GM10248 (cell line): ENCODE data around the gene FHIT.

Experiments used
- CTCF ChIA-PET: fragments of 300-600 bp; sonication (Branson Sonifier 250); formaldehyde crosslinking; extraction: SDS; loops from one replicate; lab custom pipeline; 2021; ENCODE audit warnings: antibody characterized with exemption; lab: Yijun Ruan, JAX
- POLR2A ChIA-PET: fragments of 350-650 bp; sonication (Branson Sonifier 250); formaldehyde crosslinking; extraction: SDS; loops from one replicate; lab custom pipeline; 2020; ENCODE audit warnings: antibody characterized with exemption; lab: Yijun Ruan, JAX
- DNase-seq: peaks from one replicate; pipeline ENCODE4 v3.0.0; 2012; ENCODE audit errors: extremely low spot score
- TF ChIP-seq, protein P1 (sequence below): IDR thresholded peaks from 2 replicates; pipeline ENCODE4 v1.5.1; 2012; ENCODE audit warnings: mild to moderate bottlenecking, low read depth; ENCODE audit errors: extremely low read depth, missing control alignments, control extremely low read depth

Gene FHIT

GRCh38 chr3:60877188-60877587 is 374.1 kb downstream of the FHIT start:
- TF ChIP-seq, protein P1, sequence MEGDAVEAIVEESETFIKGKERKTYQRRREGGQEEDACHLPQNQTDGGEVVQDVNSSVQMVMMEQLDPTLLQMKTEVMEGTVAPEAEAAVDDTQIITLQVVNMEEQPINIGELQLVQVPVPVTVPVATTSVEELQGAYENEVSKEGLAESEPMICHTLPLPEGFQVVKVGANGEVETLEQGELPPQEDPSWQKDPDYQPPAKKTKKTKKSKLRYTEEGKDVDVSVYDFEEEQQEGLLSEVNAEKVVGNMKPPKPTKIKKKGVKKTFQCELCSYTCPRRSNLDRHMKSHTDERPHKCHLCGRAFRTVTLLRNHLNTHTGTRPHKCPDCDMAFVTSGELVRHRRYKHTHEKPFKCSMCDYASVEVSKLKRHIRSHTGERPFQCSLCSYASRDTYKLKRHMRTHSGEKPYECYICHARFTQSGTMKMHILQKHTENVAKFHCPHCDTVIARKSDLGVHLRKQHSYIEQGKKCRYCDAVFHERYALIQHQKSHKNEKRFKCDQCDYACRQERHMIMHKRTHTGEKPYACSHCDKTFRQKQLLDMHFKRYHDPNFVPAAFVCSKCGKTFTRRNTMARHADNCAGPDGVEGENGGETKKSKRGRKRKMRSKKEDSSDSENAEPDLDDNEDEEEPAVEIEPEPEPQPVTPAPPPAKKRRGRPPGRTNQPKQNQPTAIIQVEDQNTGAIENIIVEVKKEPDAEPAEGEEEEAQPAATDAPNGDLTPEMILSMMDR = no peak
- ChIA-PET POLR2A (no interaction called here), CTCF (interaction anchor here (1.6 kb wide), 1 partner anchor 9 kb away, joined by 5 read pairs; no protein-coding TSS in a partner anchor)
- no peak for DNase-seq

DNA sequence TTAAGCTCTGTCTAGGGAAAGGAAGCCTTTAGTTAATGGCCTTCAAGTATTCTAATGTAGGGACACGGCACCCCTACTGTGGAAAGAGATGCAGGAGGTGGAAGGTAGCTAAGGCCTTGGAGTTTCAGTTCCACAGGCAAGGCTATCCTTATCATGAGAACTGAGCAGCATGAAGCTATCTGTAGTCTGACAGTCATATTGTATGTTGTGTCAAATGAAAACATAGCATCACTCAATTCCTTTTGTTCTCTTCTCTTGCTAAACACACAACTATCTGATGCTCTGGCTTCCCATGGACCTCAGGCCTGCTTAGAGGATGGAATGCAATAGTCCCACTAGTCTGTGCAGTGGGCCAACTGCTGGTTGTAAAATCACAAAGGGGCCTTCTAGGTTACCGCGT is 380.9 kb downstream of the FHIT start:
- TF ChIP-seq, protein P1 = no peak
- ChIA-PET CTCF (no interaction called here), POLR2A (no interaction called here)
- DNase-seq = no peak

DNA sequence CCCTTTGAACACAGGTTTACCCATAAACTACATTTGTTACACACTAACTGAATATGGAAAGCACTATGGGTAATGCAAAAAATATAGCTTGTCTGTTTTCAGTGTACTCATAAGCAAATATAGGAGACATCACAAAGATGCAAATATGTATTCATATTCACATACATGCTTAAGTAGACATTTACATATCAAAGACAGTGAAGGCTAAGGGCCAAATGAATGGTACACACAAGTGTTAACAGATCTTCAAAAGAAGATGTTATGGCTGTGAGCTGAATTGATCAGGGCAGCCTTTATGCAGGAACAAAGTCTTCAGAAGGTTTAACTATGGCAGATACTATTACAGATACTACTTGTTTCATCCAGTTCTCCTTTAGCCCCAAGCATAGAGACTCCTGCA is 384.1 kb downstream of the FHIT start:
- ChIA-PET POLR2A (no interaction called here), CTCF (interaction anchor here (1.3 to 2.4 kb wide), 2 partner anchors 10 to 91 kb away, joined by 3 to 5 read pairs; no protein-coding TSS in a partner anchor)
- DNase-seq = no peak
- TF ChIP-seq, protein P1 = no peak

DNA sequence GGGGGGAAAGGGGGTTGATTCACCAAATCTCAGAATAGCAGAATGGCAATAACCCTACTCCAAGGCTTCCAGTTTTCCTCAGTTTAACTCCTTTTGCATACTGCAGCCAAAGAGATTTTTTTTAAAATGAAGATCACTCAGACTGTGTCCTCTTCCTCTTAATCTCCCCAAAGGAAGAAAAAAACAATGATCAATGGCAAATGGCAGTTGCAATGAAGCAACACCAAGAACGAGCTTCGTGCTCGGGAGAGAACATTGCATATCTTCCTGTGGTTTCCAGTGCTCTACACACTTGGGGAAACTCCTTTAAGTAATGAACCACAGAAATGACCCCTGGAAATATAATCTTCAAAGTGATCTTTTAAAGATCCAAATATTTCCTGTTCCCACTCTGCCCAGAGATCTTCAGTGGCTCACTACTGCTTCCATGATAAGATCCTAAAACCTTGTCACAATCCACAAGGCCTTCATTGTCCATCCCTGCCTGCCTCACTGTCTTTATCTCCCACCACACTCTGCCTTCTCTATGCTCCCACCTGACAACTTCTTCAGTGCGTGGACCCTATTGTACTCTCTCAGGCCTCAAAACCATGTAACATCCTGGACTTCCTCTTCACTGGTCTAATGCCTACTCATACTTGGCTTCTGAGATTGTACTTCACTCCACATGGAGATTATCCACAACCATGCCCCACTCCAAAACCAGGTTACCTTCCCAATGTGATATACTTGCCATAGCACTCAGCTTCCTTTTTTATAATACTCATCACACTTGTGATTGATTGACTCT is 394.8 kb downstream of the FHIT start:
- TF ChIP-seq, protein P1 = no peak
- POLR2A ChIA-PET = no interaction called here
- no peak for DNase-seq
- CTCF ChIA-PET = interaction anchor here (1.5 kb wide), 1 partner anchor 8 kb away, joined by 3 read pairs; no protein-coding TSS in a partner anchor

- TF ChIP-seq, protein P1 = no peak
- POLR2A ChIA-PET = no interaction called here
- CTCF ChIA-PET = no interaction called here
- no peak for DNase-seq
Observed at GRCh38 chr3:60855250-60855649, 396.0 kb downstream of the FHIT start.

DNA sequence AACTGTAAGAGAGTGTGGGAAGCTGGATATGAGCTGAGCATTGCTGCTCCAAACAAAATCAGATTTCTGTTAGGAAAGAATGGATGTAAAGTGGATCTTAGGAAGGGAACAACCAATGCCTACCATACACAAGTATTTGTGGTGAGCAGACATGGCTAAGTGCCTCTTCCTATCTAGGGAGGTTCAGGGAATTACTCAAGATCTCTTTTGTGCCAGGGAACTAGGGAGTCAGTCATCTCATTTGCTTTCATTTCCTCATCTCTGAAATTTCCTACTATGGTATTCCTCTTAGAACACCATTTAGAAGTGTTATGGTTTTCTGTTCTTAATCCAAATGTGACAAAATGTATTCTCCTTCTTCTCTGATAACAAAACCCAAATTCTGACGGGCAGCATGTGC is 396.5 kb downstream of the FHIT start:
- TF ChIP-seq, protein P1 = no peak
- ChIA-PET POLR2A (no interaction called here), CTCF (interaction anchor here (1.0 kb wide), 1 partner anchor 9 kb away, joined by 3 read pairs; no protein-coding TSS in a partner anchor)
- no peak for DNase-seq
